Mesendoderm (in vitro differentiated cells): ENCODE measurements around the gene IFT22.
"Not testable (repeated sequence)": the region's sequence is repeated elsewhere in the genome, so short reads cannot be mapped to it uniquely, and the experiment has no call there.

Experiments
- DNase-seq: peaks from one replicate; pipeline ENCODE4 v3.0.0; 2013
- H2AK5ac ChIP-seq: 2 replicates; pipeline ENCODE4 v1.6.1; 2013; ENCODE audit warnings: low read length, inconsistent platforms
- H2BK120ac ChIP-seq: 2 replicates; pipeline ENCODE4 v1.6.1; 2013; ENCODE audit warnings: low read depth, mild to moderate bottlenecking, low read length, moderate library complexity, mixed read lengths
- H2BK15ac ChIP-seq: replicated peaks from 2 replicates; pipeline ENCODE4 v1.6.1; 2013; ENCODE audit warnings: low read depth, mild to moderate bottlenecking, moderate library complexity
- H2BK5ac ChIP-seq: 2 replicates; pipeline ENCODE4 v1.6.1; 2013; ENCODE audit warnings: low read length, inconsistent platforms
- H3K18ac ChIP-seq: 2 replicates; pipeline ENCODE4 v1.6.1; 2013; ENCODE audit warnings: mild to moderate bottlenecking, low read length, mixed read lengths
- H3K23ac ChIP-seq: one replicate; pipeline ENCODE4 v1.6.1; 2013; ENCODE audit warnings: low read length
- H3K27ac ChIP-seq: 2 replicates; pipeline ENCODE4 v1.5.1; 2013; ENCODE audit warnings: low read depth, mild to moderate bottlenecking, inconsistent platforms, low read length, moderate library complexity
- H3K27me3 ChIP-seq: 2 replicates; pipeline ENCODE4 v1.6.1; 2013; ENCODE audit warnings: low read length, control low read depth, mild to moderate bottlenecking, inconsistent platforms; ENCODE audit not compliant: insufficient read depth, poor library complexity
- H3K36me3 ChIP-seq: 2 replicates; pipeline ENCODE4 v1.6.1; 2013; ENCODE audit warnings: low read length, inconsistent platforms; ENCODE audit not compliant: control insufficient read depth, insufficient read depth
- H3K4ac ChIP-seq: one replicate; pipeline ENCODE4 v1.6.1; 2013; ENCODE audit warnings: low read depth, mild to moderate bottlenecking, low read length, moderate library complexity
- H3K4me1 ChIP-seq: 2 replicates; pipeline ENCODE4 v1.6.1; 2013; ENCODE audit warnings: low read depth, low read length, inconsistent platforms; ENCODE audit not compliant: control insufficient read depth
- H3K4me2 ChIP-seq: 2 replicates; pipeline ENCODE4 v1.6.1; 2013; ENCODE audit warnings: low read length
- H3K4me3 ChIP-seq: 2 replicates; pipeline ENCODE4 v1.5.1; 2013; ENCODE audit warnings: mild to moderate bottlenecking, low read length
- H3K56ac ChIP-seq: one replicate; pipeline ENCODE4 v1.6.1; 2013; ENCODE audit warnings: low read length
- H3K79me1 ChIP-seq: 2 replicates; pipeline ENCODE4 v1.6.1; 2013; ENCODE audit warnings: low read length, inconsistent platforms
- H3K79me2 ChIP-seq: 2 replicates; pipeline ENCODE4 v1.6.1; 2013; ENCODE audit warnings: mild to moderate bottlenecking, low read length; ENCODE audit not compliant: control insufficient read depth, insufficient read depth
- H3K9ac ChIP-seq: 2 replicates; pipeline ENCODE4 v1.6.1; 2013; ENCODE audit warnings: low read length, inconsistent platforms
- H4K5ac ChIP-seq: one replicate; pipeline ENCODE4 v1.6.1; 2013; ENCODE audit warnings: low read length
- H4K8ac ChIP-seq: one replicate; pipeline ENCODE4 v1.6.1; 2013; ENCODE audit warnings: low read depth, mild to moderate bottlenecking, control low read depth, low read length, moderate library complexity
- WGBS: extraction: QIAGEN DNeasy Blood & Tissue Kit; methylation state at CpG from one replicate; pipeline ENCODE4 v1.1.7; 2013; ENCODE audit warnings: low lambda C conversion rate, missing lambda C conversion rate; ENCODE audit not compliant: insufficient coverage; ENCODE audit errors: extremely low coverage; 5-methylcytosine and 5-hydroxymethylcytosine counted together

IFT22 gene

GRCh38 chr7:101349300-101349699, 27.7 kb upstream of the IFT22 start:
- H3K79me2 ChIP-seq, H3K27ac ChIP-seq, H4K5ac ChIP-seq, H2BK15ac ChIP-seq, H3K79me1 ChIP-seq, H3K36me3 ChIP-seq, H2AK5ac ChIP-seq, H3K18ac ChIP-seq, H3K27me3 ChIP-seq, H3K4me3 ChIP-seq, H3K23ac ChIP-seq, H3K4me2 ChIP-seq, H3K9ac ChIP-seq, H3K4ac ChIP-seq, H2BK120ac ChIP-seq, H3K4me1 ChIP-seq, H4K8ac ChIP-seq, DNase-seq, H3K56ac ChIP-seq, H2BK5ac ChIP-seq: not testable (repeated sequence)
- WGBS: no CpG with 5 or more reads among the region's 12 CpGs

DNA sequence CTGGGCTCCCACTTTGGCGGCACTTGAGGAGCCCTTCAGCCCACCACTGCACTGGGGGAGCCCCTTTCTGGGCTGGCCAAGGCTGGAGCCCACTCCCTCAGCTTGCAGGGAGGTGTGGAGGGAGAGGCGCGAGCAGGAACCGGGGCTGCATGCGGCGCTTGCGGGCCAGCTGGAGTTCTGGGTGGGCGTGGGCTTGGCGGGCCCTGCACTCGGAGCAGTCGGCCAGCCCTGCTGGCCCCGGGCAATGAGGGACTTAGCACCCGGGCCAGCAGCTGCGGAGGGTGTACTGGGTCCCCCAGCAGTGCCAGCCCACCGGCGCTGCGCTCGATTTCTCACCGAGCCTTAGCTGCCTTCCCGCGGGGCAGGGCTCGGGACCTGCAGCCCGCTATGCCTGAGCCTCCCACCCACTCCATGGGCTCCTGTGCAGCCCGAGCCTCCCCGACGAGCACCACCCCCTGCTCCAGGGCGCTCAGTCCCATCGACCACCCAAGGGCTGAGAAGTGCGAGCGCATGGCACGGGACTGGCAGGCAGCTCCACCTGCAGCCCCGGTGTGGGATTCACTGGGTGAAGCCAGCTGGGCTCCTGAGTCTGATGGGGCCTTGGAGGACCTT, 26.9 kb upstream of the IFT22 start:
- not testable (repeated sequence) for H3K4me2 ChIP-seq, H4K8ac ChIP-seq, DNase-seq, H3K79me2 ChIP-seq, H2BK15ac ChIP-seq, H3K27ac ChIP-seq, H2AK5ac ChIP-seq, H3K4ac ChIP-seq, H3K79me1 ChIP-seq, H3K18ac ChIP-seq, H3K56ac ChIP-seq, H3K9ac ChIP-seq, H3K4me3 ChIP-seq, H4K5ac ChIP-seq, H3K36me3 ChIP-seq, H2BK5ac ChIP-seq, H3K27me3 ChIP-seq, H3K4me1 ChIP-seq, H3K23ac ChIP-seq, H2BK120ac ChIP-seq
- WGBS: no CpG with 5 or more reads among the region's 32 CpGs

GRCh38 chr7:101347477-101347876, 25.9 kb upstream of the IFT22 start:
- WGBS: no CpG with 5 or more reads among the region's 15 CpGs
- Histone ChIP-seq H3K27me3 (no peaks in the 10 kb centered on the region), H2BK15ac (no peak overlapping the region), H3K4me3 (no peak overlapping the region), H3K56ac (no peak overlapping the region), H2BK120ac (no peak overlapping the region), H2AK5ac (no peak overlapping the region), H3K18ac (no peak overlapping the region), H4K5ac (no peak overlapping the region), H3K27ac (no peak overlapping the region), H3K4ac (no peak overlapping the region), H3K9ac (no peak overlapping the region), H4K8ac (no peak overlapping the region), H2BK5ac (no peak overlapping the region), H3K79me2 (no peaks in the 10 kb centered on the region), H3K4me1 (no peaks in the 10 kb centered on the region), H3K36me3 (no peaks in the 10 kb centered on the region), H3K23ac (no peak overlapping the region), H3K79me1 (no peaks in the 10 kb centered on the region), H3K4me2 (no peak overlapping the region)
- no peak for DNase-seq

DNA sequence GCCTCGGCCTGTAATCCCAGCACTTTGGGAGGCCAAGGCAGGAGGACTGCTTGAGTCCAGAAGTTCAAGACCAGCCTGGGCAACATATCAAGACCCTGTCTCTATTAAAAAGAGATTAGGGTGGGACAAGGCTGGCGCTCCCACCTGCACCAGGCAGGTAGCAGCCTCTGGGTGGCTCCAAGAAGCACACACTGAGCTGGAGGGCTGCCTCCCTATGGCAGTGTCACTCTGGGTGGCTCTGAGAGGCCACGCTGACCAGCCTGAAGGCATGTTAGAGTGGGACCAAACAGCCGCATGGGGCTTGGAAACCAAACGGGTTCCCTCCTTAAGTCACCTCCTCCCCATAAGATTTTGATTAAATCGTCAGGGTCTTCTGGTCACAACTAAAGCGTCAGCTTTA, 21.3 kb upstream of the IFT22 start:
- H3K36me3 ChIP-seq: no peaks in the 10 kb centered on the region
- no peak overlapping the region for H2BK5ac ChIP-seq
- no peak overlapping the region for H3K27ac ChIP-seq
- no peak overlapping the region for H3K9ac ChIP-seq
- H3K79me2 ChIP-seq: no peaks in the 10 kb centered on the region
- no peak overlapping the region for H2BK15ac ChIP-seq
- no peak overlapping the region for H4K8ac ChIP-seq
- H4K5ac ChIP-seq: no peak overlapping the region
- H3K23ac ChIP-seq: no peak overlapping the region
- no peak overlapping the region for H3K4me3 ChIP-seq
- no peak overlapping the region for H3K4me2 ChIP-seq
- no peaks in the 10 kb centered on the region for H3K79me1 ChIP-seq
- no peak overlapping the region for H2AK5ac ChIP-seq
- no peaks in the 10 kb centered on the region for H3K4me1 ChIP-seq
- H3K4ac ChIP-seq: no peak overlapping the region
- H2BK120ac ChIP-seq: no peak overlapping the region
- no peak overlapping the region for H3K56ac ChIP-seq
- DNase-seq: no peak
- no peak overlapping the region for H3K18ac ChIP-seq
- WGBS: no CpG with 5 or more reads among the region's 7 CpGs
- H3K27me3 ChIP-seq: no peaks in the 10 kb centered on the region

GRCh38 chr7:101340379-101340778, 18.8 kb upstream of the IFT22 start:
- Histone ChIP-seq H2AK5ac (no peak overlapping the region), H3K56ac (no peak overlapping the region), H3K27ac (no peak overlapping the region), H3K36me3 (no peaks in the 10 kb centered on the region), H2BK120ac (no peak overlapping the region), H3K9ac (no peak overlapping the region), H3K79me2 (no peaks in the 10 kb centered on the region), H3K4me3 (no peak overlapping the region), H2BK15ac (no peak overlapping the region), H3K23ac (no peak overlapping the region), H3K4ac (no peak overlapping the region), H2BK5ac (no peak overlapping the region), H3K4me1 (no peaks in the 10 kb centered on the region), H3K79me1 (no peaks in the 10 kb centered on the region), H3K27me3 (no peaks in the 10 kb centered on the region), H3K18ac (no peak overlapping the region), H4K8ac (no peak overlapping the region), H3K4me2 (no peak overlapping the region), H4K5ac (no peak overlapping the region)
- WGBS: no CpG with 5 or more reads among the region's 14 CpGs
- no peak for DNase-seq

- Histone ChIP-seq H3K9ac (no peak overlapping the region), H3K4ac (no peak overlapping the region), H3K79me2 (no peaks in the 10 kb centered on the region), H3K79me1 (no peaks in the 10 kb centered on the region), H3K4me2 (no peak overlapping the region), H3K18ac (no peak overlapping the region), H2BK120ac (no peak overlapping the region), H3K23ac (no peak overlapping the region), H3K27me3 (no peaks in the 10 kb centered on the region), H3K4me3 (no peak overlapping the region), H4K5ac (no peak overlapping the region), H4K8ac (no peak overlapping the region), H3K27ac (no peak overlapping the region), H2BK15ac (no peak overlapping the region), H2BK5ac (no peak overlapping the region), H3K4me1 (no peaks in the 10 kb centered on the region), H3K36me3 (no peaks in the 10 kb centered on the region), H2AK5ac (no peak overlapping the region), H3K56ac (no peak overlapping the region)
- no peak for DNase-seq
- WGBS: no CpG with 5 or more reads among the region's 5 CpGs
Measured at GRCh38 chr7:101333912-101334311, 12.3 kb upstream of the IFT22 start.
